Activated CD4-positive, alpha-beta T cell treated with anti-CD3 and anti-CD28 coated beads for 1 hour (primary cell): ENCODE results near the gene FES.
"Not testable (repeated sequence)": the region's sequence is repeated elsewhere in the genome, so short reads cannot be mapped to it uniquely, and the experiment has no call there.

Experiments used
- DNase-seq: peaks from one replicate; pipeline ENCODE4 v3.0.0-alpha.2; 2020

FES gene

DNA sequence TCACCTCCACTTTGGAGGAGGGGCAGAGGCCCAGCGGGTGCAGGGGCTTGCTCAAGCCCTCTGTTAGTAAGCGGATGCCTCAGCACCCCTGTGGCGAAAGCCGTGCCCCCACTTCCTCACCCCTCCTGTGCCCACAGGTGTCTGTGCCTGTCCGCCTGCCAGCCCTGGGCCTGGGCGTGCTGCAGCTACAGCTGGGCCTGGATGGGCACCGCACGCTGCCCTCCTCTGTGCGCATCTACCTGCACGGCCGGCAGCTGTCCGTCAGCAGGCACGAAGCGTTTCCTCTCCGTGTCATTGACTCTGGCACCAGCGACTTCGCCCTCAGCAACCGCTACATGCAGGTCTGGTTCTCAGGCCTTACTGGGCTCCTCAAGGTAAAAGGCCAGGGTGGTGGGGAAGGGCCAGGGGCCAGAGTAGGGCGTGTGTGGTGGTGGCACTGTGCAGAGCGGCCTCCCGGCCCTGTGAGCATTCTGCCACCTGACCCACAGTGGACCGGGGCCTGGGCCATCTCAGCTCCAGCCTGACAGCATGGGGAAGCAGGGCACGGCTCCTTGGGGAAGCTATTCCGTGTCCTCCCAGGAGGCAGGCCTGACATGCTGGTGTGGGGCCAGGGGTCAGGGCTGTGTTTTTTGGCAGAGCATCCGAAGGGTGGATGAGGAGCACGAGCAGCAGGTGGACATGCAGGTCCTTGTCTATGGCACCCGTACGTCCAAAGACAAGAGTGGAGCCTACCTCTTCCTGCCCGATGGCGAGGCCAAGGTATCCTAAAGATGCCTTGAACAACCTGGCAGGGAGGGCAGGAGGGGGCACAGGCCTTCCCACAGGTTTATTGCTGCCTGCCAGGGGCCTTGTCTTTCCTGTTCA is 27.8 kb downstream of the FES start:
- no peak for DNase-seq

DNA sequence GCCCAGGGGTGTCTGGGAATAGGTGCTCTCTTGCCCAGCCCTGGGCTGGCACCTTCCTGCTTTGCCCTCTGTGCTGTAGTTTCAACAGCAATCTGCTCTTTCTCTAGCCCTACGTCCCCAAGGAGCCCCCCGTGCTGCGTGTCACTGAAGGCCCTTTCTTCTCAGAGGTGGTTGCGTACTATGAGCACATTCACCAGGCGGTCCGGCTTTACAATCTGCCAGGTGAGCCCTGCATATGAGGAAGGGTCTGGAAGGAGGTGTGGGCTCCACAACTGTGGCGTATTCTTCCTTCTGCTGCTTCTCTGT is 28.4 kb downstream of the FES start:
- no peak for DNase-seq

DNA sequence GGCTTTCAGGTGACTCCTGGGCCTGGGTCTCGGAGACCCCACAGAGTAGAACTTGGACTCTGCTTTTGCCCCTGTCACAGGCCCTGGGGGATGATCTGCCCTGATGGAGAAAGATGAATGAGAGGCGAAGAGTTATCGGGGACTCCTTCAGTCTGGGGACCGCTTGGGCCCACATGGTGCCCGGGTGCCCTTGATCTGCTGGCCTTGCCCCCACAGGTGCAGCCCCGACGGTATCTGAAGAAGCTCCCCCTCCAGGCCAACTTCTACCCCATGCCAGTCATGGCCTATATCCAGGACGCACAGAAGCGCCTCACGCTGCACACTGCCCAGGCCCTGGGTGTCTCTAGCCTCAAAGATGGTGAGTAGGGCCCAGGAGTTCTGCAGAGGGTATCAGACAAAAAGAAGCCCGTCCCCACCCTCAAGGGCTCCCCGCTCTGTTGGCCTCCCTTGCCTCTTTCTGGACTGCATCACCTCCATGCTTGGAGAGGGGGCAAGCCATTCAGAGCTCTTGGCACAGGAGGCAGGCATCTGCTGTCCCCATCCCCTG is 29.2 kb downstream of the FES start:
- no peak for DNase-seq

DNA sequence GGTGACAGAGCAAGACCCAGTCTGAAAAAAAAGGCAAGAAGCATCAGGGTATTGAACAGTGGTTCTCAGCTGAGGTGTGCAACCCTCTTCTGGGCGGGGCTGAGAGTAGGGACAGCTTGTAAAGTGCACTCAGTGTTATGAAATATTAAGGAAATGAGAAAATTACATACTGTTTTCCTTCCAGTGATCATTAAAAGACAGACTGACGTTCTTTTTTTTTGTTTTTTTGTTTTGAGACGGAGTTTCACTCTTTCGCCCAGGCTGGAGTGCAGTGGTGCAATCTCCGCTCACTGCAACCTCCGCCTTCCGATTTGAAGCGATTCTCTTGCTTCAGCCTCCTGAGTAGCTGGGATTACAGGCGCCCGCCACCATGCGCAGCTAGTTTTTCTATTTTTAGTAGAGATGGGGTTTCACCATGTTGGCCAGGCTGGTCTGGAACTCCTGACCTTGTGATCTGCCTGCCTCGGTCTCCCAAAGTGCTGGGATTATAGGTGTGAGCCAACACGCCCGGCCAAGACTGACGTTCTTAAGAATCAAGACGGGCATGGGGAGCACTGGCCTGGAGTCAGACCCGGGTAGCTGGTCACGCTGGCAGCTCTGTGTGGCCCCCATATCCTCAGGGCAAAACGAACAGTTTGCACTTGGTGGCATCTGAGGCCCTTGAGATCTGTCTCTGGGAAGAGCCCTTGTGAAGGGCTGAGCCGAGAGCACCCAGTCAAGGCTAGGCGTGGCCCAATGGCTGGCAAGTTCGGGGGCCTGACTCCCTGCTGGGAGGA is 30.2 kb downstream of the FES start:
- no peak for DNase-seq

DNA sequence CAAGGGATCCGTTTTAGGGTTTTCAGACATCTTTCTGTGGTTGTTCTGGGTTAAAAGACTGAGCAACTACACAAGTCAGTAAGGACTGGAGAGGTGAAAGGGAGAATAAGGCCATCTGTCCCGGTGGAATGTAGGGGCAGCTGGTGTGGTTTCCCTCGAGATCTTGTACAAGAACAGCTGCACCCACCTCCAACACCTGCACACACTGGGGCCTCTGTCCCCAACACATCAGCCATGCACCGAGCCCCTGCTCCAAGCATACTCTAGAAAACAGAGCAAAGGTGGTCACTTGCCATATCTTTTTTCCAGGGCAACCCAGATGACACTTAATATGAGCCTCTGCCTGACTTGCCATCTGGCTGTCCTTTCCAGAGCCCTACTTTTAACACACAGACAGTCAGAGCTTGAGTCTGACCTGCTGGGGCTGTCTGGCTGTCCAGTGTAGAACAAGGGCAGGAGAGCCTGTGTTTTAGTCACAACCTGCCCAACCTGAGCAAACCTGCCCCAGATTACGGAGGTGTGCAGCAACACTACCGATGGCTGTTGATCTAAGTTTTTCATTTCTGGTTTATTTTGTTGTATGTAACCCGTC is 31.0 kb downstream of the FES start:
- no peak for DNase-seq

DNA sequence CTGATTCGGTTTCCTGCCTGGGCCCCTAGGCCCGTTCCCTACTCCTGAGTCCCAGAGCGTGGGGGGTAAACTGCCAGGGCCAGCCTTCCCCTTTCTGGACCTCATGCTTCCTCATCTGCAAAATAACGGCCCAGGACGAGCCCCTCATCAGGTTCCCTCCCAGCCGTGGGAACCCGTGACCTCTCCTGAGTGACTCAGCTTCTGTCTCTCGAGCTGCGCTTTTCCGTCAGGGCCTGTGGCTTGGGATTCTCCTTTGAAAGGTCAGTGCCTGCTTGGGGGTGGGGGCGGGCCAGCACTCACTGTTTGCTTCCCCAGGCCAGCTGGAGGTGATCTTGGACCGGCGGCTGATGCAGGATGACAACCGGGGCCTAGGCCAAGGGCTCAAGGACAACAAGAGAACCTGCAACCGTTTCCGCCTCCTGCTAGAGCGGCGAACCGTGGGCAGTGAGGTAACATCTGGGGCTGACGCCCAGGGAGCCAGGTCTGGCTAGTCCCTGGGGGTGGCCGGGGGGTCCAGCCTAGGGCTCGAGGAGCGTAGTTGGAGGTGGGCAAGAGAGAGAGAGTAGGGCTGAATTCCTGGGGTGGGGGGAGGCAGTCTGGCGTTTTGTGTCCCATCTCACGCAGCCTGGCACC is 31.6 kb downstream of the FES start:
- DNase-seq = no peak

DNA sequence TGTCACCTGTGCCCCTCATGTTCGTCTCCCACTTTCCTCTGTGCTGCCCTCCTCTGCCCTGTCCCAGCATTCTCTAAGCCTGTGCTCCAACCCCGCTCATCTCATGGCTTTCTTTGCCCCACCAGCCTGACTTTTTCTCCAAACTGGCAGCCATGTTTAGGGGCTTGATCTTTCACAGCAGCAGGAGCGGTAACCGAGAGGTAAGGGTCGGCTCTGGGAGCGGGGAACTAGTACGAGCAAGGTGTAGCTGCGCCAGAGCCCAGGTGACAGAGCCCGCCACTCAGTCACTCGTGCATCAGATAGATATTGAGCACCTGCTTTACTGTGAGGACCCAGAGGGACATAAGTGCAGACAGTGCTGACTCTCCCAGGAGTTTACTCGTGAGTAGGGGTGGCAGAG is 32.2 kb downstream of the FES start:
- DNase-seq = no peak

DNA sequence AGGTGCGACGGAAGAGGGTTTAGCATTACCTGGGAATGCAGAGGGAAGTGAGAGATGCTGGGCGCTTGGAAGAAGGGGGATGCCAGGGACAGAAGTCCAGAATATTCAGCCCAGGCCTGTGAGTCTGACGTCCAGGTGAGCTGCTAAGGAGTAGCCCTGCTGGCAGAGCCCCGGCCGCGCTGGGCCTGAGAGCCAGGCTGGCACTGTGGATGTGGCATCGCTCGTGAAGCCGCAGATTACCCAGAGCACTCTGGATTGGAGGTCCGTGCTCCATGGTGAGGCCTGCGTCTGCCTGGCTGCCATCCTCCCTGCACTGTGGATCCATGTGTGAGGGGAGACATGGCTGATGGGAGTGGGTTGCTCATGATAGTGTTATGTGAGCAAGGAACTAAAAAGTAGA is 33.3 kb downstream of the FES start:
- no peak for DNase-seq

DNA sequence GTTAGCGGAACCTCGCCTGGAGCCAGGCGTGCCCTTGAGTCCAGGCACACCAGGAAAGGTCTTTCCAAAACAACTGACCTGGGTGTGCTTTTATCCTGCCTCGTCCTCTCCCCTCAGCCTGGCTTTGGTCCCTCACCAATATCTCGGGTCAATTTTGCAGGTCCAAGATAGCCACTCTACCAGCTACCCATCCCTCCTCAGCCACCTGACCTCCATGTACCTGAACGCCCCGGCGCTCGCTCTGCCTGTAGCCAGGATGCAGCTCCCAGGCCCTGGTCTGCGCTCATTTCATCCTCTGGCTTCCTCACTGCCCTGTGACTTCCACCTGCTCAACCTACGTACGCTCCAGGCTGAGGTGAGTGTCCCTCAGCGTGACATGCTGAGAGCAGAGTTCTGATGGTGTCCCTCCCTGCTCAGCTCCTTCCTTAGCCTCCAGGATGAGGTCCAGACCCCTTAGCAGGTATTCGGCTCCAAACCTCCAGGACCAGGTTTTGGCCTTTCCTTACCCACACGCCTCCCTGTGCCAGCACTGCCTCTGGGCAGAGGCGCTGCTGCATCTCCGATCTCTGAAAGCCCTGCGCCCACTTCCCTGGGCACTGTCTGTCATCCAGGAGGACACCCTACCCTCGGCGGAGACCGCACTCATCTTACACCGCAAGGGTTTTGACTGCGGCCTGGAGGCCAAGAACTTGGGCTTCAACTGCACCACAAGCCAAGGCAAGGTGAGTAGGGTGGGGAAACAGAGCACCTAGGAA is 33.9 kb downstream of the FES start:
- no peak for DNase-seq

DNA sequence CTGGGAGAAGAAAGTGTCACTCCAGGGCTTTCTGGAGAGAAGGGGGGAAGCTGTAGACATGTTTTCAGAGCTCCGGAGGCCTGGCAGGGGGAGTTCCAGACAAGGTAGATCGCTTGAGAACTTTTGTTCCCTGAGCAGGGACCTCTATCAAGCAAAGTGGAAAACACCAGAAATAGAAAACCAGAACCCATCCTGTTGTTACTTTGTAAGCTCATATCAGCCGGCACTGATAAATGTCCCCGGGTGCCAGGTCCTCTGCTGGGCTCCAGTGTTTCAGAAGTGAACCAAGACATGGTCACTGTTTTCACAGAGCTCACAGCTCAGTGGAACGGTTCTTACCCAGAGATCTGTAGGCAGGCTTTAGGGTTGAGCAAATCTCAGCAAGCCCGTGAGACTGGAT is 34.5 kb downstream of the FES start:
- no peak for DNase-seq

DNA sequence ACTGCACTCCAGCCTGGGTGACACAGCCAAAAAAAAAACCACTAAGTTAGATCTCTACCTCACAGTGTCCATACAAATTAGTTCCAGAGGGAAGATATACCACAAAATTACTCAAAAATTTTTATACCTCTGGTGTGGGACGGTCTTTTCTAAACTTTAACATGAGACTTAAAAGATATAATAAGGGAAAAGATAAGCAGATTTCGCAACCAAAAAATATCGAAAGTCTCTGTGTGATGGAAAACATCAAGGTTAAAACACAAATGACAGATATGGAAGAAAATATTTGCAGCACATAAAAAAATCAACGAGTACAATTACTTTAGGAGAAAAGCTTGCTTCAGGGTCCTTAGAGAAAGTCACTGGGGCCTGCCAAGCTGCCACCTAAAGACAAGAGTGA is 37.6 kb downstream of the FES start:
- no peak for DNase-seq

DNA sequence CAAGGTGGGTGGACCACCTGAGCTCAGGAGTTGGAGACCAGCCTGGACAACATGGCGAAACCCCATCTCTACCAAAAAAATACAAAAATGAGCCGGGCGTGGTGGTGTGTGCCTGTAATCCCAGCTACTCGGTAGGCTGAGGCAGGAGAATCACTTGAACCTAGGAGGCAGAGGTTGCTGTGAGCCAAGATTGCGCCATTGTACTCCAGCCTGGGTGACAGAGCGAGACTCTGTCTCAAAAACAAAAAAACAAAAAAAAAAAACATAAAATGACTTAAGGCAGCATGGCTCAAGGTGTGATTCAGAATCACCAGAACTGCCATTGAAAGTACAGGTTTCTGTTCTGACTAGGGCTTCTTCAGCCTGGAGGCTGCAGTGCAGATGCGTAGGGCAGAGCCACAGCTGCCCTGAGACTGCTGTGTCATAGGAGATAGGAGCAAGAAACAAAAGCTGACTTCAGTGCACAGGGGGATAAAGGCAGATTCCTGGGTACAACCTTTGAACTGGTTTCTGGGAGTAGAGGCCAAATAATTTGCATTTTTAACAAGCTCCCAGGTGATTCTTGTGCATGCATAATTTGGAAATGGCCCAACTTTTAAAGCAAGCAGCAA is 38.5 kb downstream of the FES start:
- DNase-seq = not testable (repeated sequence)

DNA sequence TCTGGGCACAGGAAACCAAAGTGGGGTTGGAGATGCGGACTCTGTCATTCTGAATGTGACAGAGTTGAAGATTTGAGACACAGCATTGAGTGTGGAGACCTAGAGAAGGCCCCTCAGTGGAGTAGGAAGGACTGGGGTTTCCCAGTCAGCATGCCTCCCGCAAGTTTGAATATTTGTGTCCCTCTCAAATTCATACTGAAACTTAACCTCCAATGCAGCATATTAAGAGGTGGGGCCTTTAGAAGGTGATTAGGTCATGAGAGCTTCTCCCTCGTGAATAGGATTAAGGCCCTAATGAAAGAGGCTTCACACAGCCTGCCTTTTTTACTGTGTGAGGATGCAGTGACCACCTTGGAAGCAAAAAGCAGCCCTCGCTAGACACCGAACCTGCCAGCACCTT is 40.1 kb downstream of the FES start:
- no peak for DNase-seq

DNA sequence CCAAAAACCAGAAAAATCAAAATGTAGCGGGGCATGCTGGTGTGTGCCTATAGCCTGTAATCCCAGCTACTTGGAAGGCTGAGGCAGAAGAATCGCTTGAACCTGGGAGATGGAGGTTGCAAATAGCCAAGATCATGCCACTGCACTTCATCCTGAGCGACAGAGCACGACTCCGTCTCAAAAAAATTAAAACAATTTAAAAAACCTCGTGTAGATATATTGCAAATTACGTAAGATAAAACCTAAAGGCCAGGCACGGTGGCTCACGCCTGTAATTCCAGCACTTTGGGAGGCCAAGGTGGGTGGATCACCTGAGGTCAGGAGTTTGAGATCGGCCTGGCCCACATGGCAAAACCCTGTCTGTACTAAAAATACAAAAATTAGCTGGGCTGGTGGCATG is 42.5 kb downstream of the FES start:
- DNase-seq = not testable (repeated sequence)

DNA sequence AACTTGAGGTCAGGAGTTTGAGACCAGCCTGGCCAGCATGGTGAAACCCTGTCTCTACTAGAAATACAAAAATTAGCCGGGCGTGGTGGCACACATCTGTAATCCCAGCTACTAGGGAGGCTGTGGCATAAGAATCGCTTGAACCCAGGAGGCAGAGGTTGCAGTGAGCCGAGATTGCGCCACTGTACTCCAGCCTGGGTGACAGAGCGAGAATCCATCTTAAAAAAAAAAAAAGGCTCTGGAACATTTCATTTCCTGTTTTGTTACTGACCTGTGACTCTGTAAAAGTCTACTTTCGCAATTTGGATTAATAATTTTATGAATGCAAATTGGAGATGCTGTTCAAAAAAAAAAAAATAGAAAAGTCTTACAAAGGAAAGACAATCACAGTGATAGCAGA is 43.8 kb downstream of the FES start:
- DNase-seq = not testable (repeated sequence)

DNA sequence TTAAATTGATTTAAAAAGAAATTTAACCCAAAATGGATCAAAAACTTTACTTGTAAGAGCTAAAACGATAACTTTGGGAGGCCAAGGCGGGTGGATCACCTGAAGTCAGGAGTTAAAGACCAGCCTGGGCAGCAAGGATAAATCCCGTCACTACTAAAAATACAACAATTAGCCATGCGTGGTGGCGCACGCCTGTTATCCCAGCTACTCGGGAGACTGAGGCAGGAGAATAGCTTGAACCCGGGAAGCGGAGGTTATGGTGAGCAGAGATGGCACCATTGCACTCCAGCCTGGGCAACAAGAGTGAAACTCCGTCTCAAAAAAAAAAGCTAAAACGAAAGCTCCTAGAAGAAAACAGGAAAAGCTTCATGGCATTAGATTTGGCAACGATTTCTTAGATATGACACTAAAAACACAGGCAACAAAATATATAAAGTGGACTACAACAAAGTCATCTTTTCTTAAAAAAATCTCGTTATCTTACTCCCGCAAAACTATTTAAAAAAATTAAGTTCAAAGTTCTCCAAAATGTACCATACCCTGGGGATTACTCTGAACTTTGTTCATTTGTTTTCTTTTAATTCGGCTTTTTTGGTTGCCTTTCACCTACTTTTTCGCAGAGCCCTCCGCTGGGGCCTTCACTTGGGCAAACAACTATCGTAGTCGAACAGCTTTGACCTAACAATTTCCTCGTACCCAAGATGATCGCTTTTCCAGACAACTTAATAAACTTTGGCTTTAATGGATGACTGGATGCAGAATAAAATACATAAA is 45.1 kb downstream of the FES start:
- DNase-seq = no peak

DNA sequence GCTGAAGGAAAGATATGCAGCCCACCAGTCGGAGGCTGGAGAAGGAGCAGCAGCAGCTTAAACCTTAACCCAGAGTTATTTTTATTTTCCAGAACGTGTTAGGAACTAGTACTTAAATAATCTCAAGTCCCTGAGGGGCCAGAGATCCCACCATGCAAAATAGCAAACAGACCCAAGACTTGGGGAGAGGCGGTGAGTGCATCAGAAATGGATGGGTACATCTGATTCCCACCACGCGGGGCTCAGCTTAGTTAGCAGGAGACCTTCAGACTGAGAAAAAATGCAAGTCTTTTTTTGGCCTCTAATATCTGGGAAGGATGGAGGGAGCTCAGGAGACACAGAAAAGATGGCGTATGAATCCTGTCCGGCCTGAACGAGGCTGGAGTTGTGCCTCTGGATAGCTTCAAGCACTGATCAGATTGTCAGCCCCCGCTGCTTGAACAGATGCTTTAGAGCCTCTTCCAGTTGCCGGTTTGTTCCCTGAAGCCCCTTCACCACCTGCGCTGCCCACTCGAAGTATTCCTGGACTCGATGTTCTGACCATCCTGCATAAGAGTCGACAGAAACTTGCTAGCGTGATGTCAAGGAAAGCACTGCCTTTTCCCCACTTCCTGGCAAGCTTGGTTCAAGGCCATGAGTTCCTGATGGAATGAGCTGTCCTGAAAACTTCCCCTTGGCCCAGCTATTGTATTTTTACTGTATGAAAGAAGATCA is 46.7 kb downstream of the FES start:
- DNase-seq = no peak

DNA sequence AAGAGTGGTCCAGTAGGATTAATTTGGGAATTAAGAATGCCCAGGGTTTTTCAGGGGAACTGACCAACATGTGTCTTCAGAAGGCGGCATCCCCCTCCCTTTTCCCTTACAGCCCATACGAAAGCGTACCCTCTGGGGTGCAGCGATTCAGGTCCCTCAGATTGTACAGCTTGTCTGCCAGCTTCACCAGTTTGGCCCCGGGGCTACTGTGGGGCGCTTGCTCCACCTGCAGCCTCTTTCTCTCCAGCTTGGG is 47.2 kb downstream of the FES start:
- no peak for DNase-seq

DNA sequence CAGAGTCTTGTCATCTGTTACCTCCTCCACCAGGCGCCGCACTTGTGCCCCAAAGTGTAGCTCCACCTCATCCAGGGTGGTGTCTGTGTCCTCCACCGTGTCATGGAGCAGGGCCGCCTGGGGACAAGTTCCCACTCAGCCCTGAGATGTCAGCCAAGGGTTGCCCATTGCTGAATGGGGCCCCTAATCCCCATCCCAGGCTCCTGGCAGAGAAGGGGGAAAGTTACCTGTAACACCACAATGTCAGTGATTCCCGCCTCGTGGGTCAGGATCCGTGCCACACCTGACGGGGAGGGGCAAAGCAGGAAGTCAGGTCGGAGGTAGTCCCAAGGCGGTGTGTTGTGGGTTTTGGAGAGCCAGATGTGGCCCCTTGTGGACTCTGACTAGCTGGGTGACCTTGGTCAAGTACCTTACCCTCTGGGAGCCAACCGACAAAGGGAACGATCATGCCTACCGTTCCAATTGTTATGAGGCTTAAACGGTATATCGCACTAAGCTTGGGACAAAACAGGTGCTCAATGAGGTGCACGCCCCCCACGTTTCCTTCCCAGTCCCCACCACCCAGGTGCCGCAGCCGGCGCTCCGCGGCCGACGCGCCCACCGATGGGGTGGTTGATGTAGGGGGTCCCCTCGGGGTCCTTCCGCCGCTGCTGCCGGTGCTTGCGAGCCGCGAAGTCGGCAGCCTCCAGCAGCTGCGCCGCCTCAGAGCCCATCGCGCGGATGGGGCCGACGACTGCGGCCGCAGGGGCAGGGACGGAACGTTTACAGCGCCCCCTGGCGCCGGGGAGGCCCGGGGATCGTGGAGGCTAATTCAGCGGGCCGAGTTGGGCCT is 47.7 kb downstream of the FES start, which contains the start of gene HDDC3:
TSS of gene HDDC3 (minus strand) at position 722 of the 832 bp plus-strand sequence. CDS start at position 713, 9 bp downstream.
- peak; percentile 81 for DNase-seq

DNA sequence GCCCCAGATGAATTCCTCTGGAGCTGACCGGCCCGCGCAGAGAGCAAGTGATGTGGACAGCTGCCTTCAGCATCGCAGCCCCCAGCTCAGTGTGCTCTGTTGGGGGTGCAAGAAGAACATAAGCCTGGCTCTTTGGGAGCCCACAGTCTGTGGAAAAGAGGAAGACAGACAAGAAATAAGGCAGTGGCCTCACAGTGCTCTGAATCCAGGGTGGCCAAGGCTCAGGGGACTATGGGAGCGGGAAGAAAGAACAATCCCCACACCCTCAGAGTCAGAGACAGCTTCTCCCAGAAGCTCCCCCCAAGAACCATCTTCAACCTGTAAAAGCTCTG is 48.3 kb downstream of the FES start:
- DNase-seq = no peak
